Measurements from ENCODE around the gene GGA2.

The GGA2 gene

GRCh38 chr16:23499801-23500200 is 10.5 kb downstream of the GGA2 start:
- Histone ChIP-seq H3K9ac (ENCODE audit: low read depth, low read length, poor library complexity, severe bottlenecking) (no peak overlapping the region), H2AFZ (ENCODE audit: low read length) (no peak overlapping the region), H3K9me2 (replicated peaks; ENCODE audit: low read depth, low read length) (no peaks in the 10 kb centered on the region), H3K4me2 (ENCODE audit: low read depth, low read length, poor library complexity, severe bottlenecking) (no peak overlapping the region), H3K27me3 (ENCODE audit: insufficient read depth, low read length, poor library complexity, severe bottlenecking) (peaks cover 5% of the 10 kb centered on the region), H3K79me2 (ENCODE audit: insufficient read depth, low read length) (no peaks in the 10 kb centered on the region), H3K36me3 (ENCODE audit: insufficient read depth, low read length) (no peaks in the 10 kb centered on the region), H3F3A (ENCODE audit: low read depth) (no peaks in the 10 kb centered on the region), H3K9me3 (ENCODE audit: insufficient read depth, low read depth, low read length) (no peaks in the 10 kb centered on the region), H3K4me1 (ENCODE audit: insufficient read depth, low read length, poor library complexity, severe bottlenecking) (no peaks in the 10 kb centered on the region), H4K20me1 (ENCODE audit: insufficient read depth, low read length, poor library complexity, severe bottlenecking) (no peaks in the 10 kb centered on the region), H3K4me3 (ENCODE audit: low read length, poor library complexity, severe bottlenecking) (no peak overlapping the region)
- TF ChIP-seq CTCF (conservative IDR thresholded peaks at IDR 0.05; ENCODE audit: low read length) (no peak), EZH2phosphoT487 (IDR thresholded peaks at IDR 0.05; ENCODE audit: borderline replicate concordance) (no peak)

- H3K4me2 ChIP-seq (ENCODE audit: low read depth, low read length, poor library complexity, severe bottlenecking) = no peak overlapping the region
- H4K20me1 ChIP-seq (ENCODE audit: insufficient read depth, low read length, poor library complexity, severe bottlenecking) = no peaks in the 10 kb centered on the region
- no peak overlapping the region for H3K4me3 ChIP-seq (ENCODE audit: low read length, poor library complexity, severe bottlenecking)
- TF ChIP-seq EZH2phosphoT487 (IDR thresholded peaks at IDR 0.05; ENCODE audit: borderline replicate concordance) (no peak), CTCF (conservative IDR thresholded peaks at IDR 0.05; ENCODE audit: low read length) (no peak)
- H3F3A ChIP-seq (ENCODE audit: low read depth) = no peaks in the 10 kb centered on the region
- no peak overlapping the region for H2AFZ ChIP-seq (ENCODE audit: low read length)
- no peaks in the 10 kb centered on the region for H3K9me2 ChIP-seq (replicated peaks; ENCODE audit: low read depth, low read length)
- no peaks in the 10 kb centered on the region for H3K36me3 ChIP-seq (ENCODE audit: insufficient read depth, low read length)
- H3K27me3 ChIP-seq (ENCODE audit: insufficient read depth, low read length, poor library complexity, severe bottlenecking) = peaks cover 5% of the 10 kb centered on the region
- H3K9ac ChIP-seq (ENCODE audit: low read depth, low read length, poor library complexity, severe bottlenecking) = no peak overlapping the region
- H3K4me1 ChIP-seq (ENCODE audit: insufficient read depth, low read length, poor library complexity, severe bottlenecking) = no peaks in the 10 kb centered on the region
- no peaks in the 10 kb centered on the region for H3K79me2 ChIP-seq (ENCODE audit: insufficient read depth, low read length)
- no peaks in the 10 kb centered on the region for H3K9me3 ChIP-seq (ENCODE audit: insufficient read depth, low read depth, low read length)
Measured at GRCh38 chr16:23498863-23499262, 11.4 kb downstream of the GGA2 start.

GRCh38 chr16:23497543-23497868 is 12.8 kb downstream of the GGA2 start:
- Histone ChIP-seq H3K9ac (ENCODE audit: low read depth, low read length, poor library complexity, severe bottlenecking) (no peak overlapping the region), H3K4me2 (ENCODE audit: low read depth, low read length, poor library complexity, severe bottlenecking) (no peak overlapping the region), H3K4me1 (ENCODE audit: insufficient read depth, low read length, poor library complexity, severe bottlenecking) (no peaks in the 10 kb centered on the region), H3F3A (ENCODE audit: low read depth) (no peaks in the 10 kb centered on the region), H4K20me1 (ENCODE audit: insufficient read depth, low read length, poor library complexity, severe bottlenecking) (no peaks in the 10 kb centered on the region), H3K9me2 (replicated peaks; ENCODE audit: low read depth, low read length) (no peaks in the 10 kb centered on the region), H3K9me3 (ENCODE audit: insufficient read depth, low read depth, low read length) (no peaks in the 10 kb centered on the region), H2AFZ (ENCODE audit: low read length) (no peak overlapping the region), H3K27me3 (ENCODE audit: insufficient read depth, low read length, poor library complexity, severe bottlenecking) (peaks cover under 1% of the 10 kb centered on the region), H3K79me2 (ENCODE audit: insufficient read depth, low read length) (no peaks in the 10 kb centered on the region), H3K36me3 (ENCODE audit: insufficient read depth, low read length) (no peaks in the 10 kb centered on the region), H3K4me3 (ENCODE audit: low read length, poor library complexity, severe bottlenecking) (no peak overlapping the region)
- TF ChIP-seq CTCF (conservative IDR thresholded peaks at IDR 0.05; ENCODE audit: low read length) (no peak), EZH2phosphoT487 (IDR thresholded peaks at IDR 0.05; ENCODE audit: borderline replicate concordance) (no peak)

All from Loucy (cell line).